Esophagus muscularis mucosa (tissue), 4 donors: Measurements from ENCODE around the gene CCN5. TPM values are rescaled to one million over a fixed set of nuclear protein-coding genes. Genes with fewer than 3 reads are reported as not detected.

Experiments
- DNase-seq: peaks from one replicate; pipeline ENCODE4 v3.0.0-alpha.2; 2017; ENCODE audit errors: extremely low spot score
- H3K27ac ChIP-seq, 4 donors: fragments of 200-600 bp; sonication (generic); replicated peaks in 1 of 4; 1 replicate in 3 of 4; 2 replicates in 1 of 4; pipeline ENCODE4 v1.5.1; 2016 to 2019; ENCODE audit warnings: mild to moderate bottlenecking in 1 of 4
- H3K27me3 ChIP-seq, 4 donors: fragments of 200-600 bp; sonication (generic); one replicate each; pipeline versions ENCODE4 v1.5.1 to v1.6.0; 2016 to 2019
- H3K36me3 ChIP-seq, 4 donors: fragments of 200-600 bp; sonication (generic); one replicate each; pipeline ENCODE4 v1.5.1; 2016 to 2019
- H3K4me1 ChIP-seq, 4 donors: fragments of 200-600 bp; sonication (generic); one replicate each; pipeline ENCODE4 v1.5.1; 2016 to 2019
- H3K4me3 ChIP-seq, 4 donors: fragments of 200-600 bp; sonication (generic); 1 replicate in 2 of 4; 2 replicates in 2 of 4; pipeline ENCODE4 v1.5.1; 2016 to 2019; ENCODE audit warnings: mild to moderate bottlenecking in 4 of 4, moderate library complexity in 1 of 4
- H3K9me3 ChIP-seq, 4 donors: fragments of 200-600 bp; sonication (generic); 1 replicate in 3 of 4; 2 replicates in 1 of 4; pipeline ENCODE4 v1.5.1; 2016 to 2019
- CTCF ChIP-seq, 3 experiments: fragments of 200-600 bp in 2 of 3; fragments of 450-650 bp in 1 of 3; sonication (generic) in 2 of 3; IDR thresholded peaks; one replicate each; pipeline ENCODE4 v1.5.1; 2017 to 2019; ENCODE audit warnings: antibody characterized with exemption in 3 of 3, mild to moderate bottlenecking in 2 of 3, moderate library complexity in 1 of 3
- EP300 ChIP-seq: sonication (generic); formaldehyde crosslinking; IDR thresholded peaks from one replicate; pipeline ENCODE4 v1.6.1; 2017; ENCODE audit warnings: antibody characterized with exemption
- POLR2A ChIP-seq: fragments of 450-650 bp; IDR thresholded peaks from one replicate; pipeline ENCODE4 v1.6.1; 2017; ENCODE audit warnings: antibody characterized with exemption, moderate library complexity, mild to moderate bottlenecking, low read depth
- POLR2AphosphoS5 ChIP-seq, 2 donors: sonication (generic); formaldehyde crosslinking; IDR thresholded peaks; one replicate each; pipeline ENCODE4 v1.6.1; 2017; ENCODE audit warnings: antibody characterized with exemption in 2 of 2
- WGBS: methylation state at CpG from one replicate; pipeline ENCODE4 v1.1.5; 2018; 5-methylcytosine and 5-hydroxymethylcytosine counted together
- intact Hi-C: fragments of 100-400 bp; cut with DNase I; formaldehyde crosslinking; loops from one replicate; pipeline ENCODE4 v1.15.1; 2023
- total RNA-seq, 4 donors: library from RNA; depleted of rRNA; stranded (reverse); fragments of >200 nt; gene quantifications; one replicate each; pipeline versions ENCODE4 v1.1.0 to v1.2.1, GENCODE V29; 2016

CCN5 gene
- total RNA-seq, 4 donors from 2014 or later = 350 to 833 (median 456) TPM

- 60% methylated on average over 5 of the region's 5 CpGs for WGBS
- Histone ChIP-seq H3K36me3 (no peaks in the 10 kb centered on the region), H3K27ac (no peak overlapping the region), H3K27me3 (peaks cover 0 to 82% (median 0%) of the 10 kb centered on the region in 4 donors), H3K9me3 (no peaks in the 10 kb centered on the region), H3K4me3 (no peak overlapping the region), H3K4me1 (no peaks in the 10 kb centered on the region)
- no peak for TF ChIP-seq CTCF (IDR thresholded peaks at IDR 0.05)
- no peak for TF ChIP-seq POLR2A
- no peak for TF ChIP-seq POLR2AphosphoS5 (IDR thresholded peaks at IDR 0.05)
- TF ChIP-seq EP300 = no peak
- intact Hi-C loops = no loop called here
- no peak for DNase-seq
Measured at GRCh38 chr20:44769481-44769863, 54.3 kb downstream of the CCN5 start.

- TF ChIP-seq EP300 (no peak), CTCF (IDR thresholded peaks at IDR 0.05) (no peak), POLR2AphosphoS5 (IDR thresholded peaks at IDR 0.05) (no peak), POLR2A (no peak)
- 56% methylated on average over 11 of the region's 11 CpGs for WGBS
- Histone ChIP-seq H3K4me1 (no peaks in the 10 kb centered on the region), H3K27ac (no peak overlapping the region), H3K9me3 (no peaks in the 10 kb centered on the region), H3K27me3 (peaks cover 0 to 92% (median 0%) of the 10 kb centered on the region in 4 donors), H3K36me3 (no peaks in the 10 kb centered on the region), H3K4me3 (no peak overlapping the region)
- intact Hi-C loops = no loop called here
- DNase-seq = no peak
Measured at GRCh38 chr20:44770484-44771171, 55.5 kb downstream of the CCN5 start.

GRCh38 chr20:44771172-44771535 lies 56.0 kb downstream of the CCN5 start:
- Histone ChIP-seq H3K27ac (no peak overlapping the region), H3K27me3 (peaks cover 0 to 90% (median 0%) of the 10 kb centered on the region in 4 donors), H3K4me1 (no peaks in the 10 kb centered on the region), H3K4me3 (no peak overlapping the region), H3K9me3 (no peaks in the 10 kb centered on the region), H3K36me3 (no peaks in the 10 kb centered on the region)
- intact Hi-C loops = no loop called here
- 88% methylated on average over 8 of the region's 8 CpGs for WGBS
- no peak for TF ChIP-seq CTCF (IDR thresholded peaks at IDR 0.05)
- no peak for TF ChIP-seq POLR2A
- no peak for TF ChIP-seq EP300
- no peak for TF ChIP-seq POLR2AphosphoS5 (IDR thresholded peaks at IDR 0.05)
- DNase-seq = no peak

- Histone ChIP-seq H3K27me3 (peaks cover 0 to 75% (median 0%) of the 10 kb centered on the region in 4 donors), H3K9me3 (no peaks in the 10 kb centered on the region), H3K36me3 (no peaks in the 10 kb centered on the region), H3K27ac (no peak overlapping the region), H3K4me1 (no peaks in the 10 kb centered on the region), H3K4me3 (no peak overlapping the region)
- no peak for DNase-seq
- TF ChIP-seq POLR2A = no peak
- no peak for TF ChIP-seq EP300
- no peak for TF ChIP-seq POLR2AphosphoS5 (IDR thresholded peaks at IDR 0.05)
- TF ChIP-seq CTCF (IDR thresholded peaks at IDR 0.05) = no peak
- intact Hi-C loops = no loop called here
- WGBS = 60% methylated on average over 8 of the region's 8 CpGs
Measured at GRCh38 chr20:44772636-44773035, 57.5 kb downstream of the CCN5 start.
